ENCODE results near the gene IRF8.

Gene IRF8

GRCh38 chr16:85950136-85950918 lies 51.4 kb downstream of the IRF8 start:
- DNase-seq (ENCODE audit: insufficient read length, low spot score): no peak
- peak; percentile 64 for FAIRE-seq

GRCh38 chr16:85952197-85952596 lies 53.2 kb downstream of the IRF8 start:
- DNase-seq (ENCODE audit: insufficient read length, low spot score) (no peak), FAIRE-seq (no peak)

- FAIRE-seq: no peak
These were observed 53.8 kb downstream of the IRF8 start for GRCh38 chr16:85952811-85953210.

GRCh38 chr16:85954927-85955519 lies 56.1 kb downstream of the IRF8 start:
- DNase-seq (ENCODE audit: insufficient read length, low spot score) (no peak), FAIRE-seq (no peak)

More at GRCh38 chr16:85952811-85953210, 53.8 kb downstream of the IRF8 start:
- no peak for DNase-seq (ENCODE audit: insufficient read length, low spot score)

- DNase-seq (ENCODE audit: insufficient read length, low spot score) (no peak), FAIRE-seq (peak; percentile 87)
These were observed 56.6 kb downstream of the IRF8 start for GRCh38 chr16:85955566-85955965.

- FAIRE-seq (peak; percentile 35), DNase-seq (ENCODE audit: insufficient read length, low spot score) (no peak)
These were observed 57.5 kb downstream of the IRF8 start for GRCh38 chr16:85956426-85956825.

GRCh38 chr16:85958731-85959130 lies 59.8 kb downstream of the IRF8 start:
- FAIRE-seq: no peak
- DNase-seq (ENCODE audit: insufficient read length, low spot score): no peak

GRCh38 chr16:85959686-85960085 lies 60.7 kb downstream of the IRF8 start:
- DNase-seq (ENCODE audit: insufficient read length, low spot score) (no peak), FAIRE-seq (peak; percentile 26)

- no peak for FAIRE-seq
These were observed 61.6 kb downstream of the IRF8 start for GRCh38 chr16:85960486-85961046.

GRCh38 chr16:85961988-85962915 lies 63.3 kb downstream of the IRF8 start:
- no peak for DNase-seq (ENCODE audit: insufficient read length, low spot score)
- no peak for FAIRE-seq

More at GRCh38 chr16:85960486-85961046, 61.6 kb downstream of the IRF8 start:
- no peak for DNase-seq (ENCODE audit: insufficient read length, low spot score)

GRCh38 chr16:85963753-85964285 lies 64.9 kb downstream of the IRF8 start:
- DNase-seq (ENCODE audit: insufficient read length, low spot score) (no peak), FAIRE-seq (no peak)

GRCh38 chr16:85965125-85965524 lies 66.2 kb downstream of the IRF8 start:
- FAIRE-seq (peak; percentile 42), DNase-seq (ENCODE audit: insufficient read length, low spot score) (no peak)

GRCh38 chr16:85967111-85967510 lies 68.1 kb downstream of the IRF8 start:
- DNase-seq (ENCODE audit: insufficient read length, low spot score): no peak
- FAIRE-seq: peak; percentile 88

- peak; percentile 23 for FAIRE-seq
- DNase-seq (ENCODE audit: insufficient read length, low spot score): no peak
These were observed 69.3 kb downstream of the IRF8 start for GRCh38 chr16:85968041-85968920.

- FAIRE-seq (no peak), DNase-seq (ENCODE audit: insufficient read length, low spot score) (no peak)
These were observed 70.2 kb downstream of the IRF8 start for GRCh38 chr16:85969159-85969558.

GRCh38 chr16:85969591-85969990 lies 70.6 kb downstream of the IRF8 start:
- no peak for DNase-seq (ENCODE audit: insufficient read length, low spot score)
- FAIRE-seq: peak; percentile 94

- DNase-seq (ENCODE audit: insufficient read length, low spot score) (no peak), FAIRE-seq (peak; percentile 33)
These were observed 71.2 kb downstream of the IRF8 start for GRCh38 chr16:85970016-85970733.

- FAIRE-seq (no peak), DNase-seq (ENCODE audit: insufficient read length, low spot score) (no peak)
These were observed 71.8 kb downstream of the IRF8 start for GRCh38 chr16:85970738-85971137.
